AG10803 (cell line): ENCODE measurements around the gene HIPK2.
"Not testable (repeated sequence)": the region's sequence is repeated elsewhere in the genome, so short reads cannot be mapped to it uniquely, and the experiment has no call there.

Experiments used
- DNase-seq: peaks from one replicate; pipeline ENCODE4 v3.0.0; 2010; ENCODE audit warnings: low read depth
- H3K4me3 ChIP-seq: 2 replicates; pipeline ENCODE4 v1.5.1; 2011; ENCODE audit warnings: mild to moderate bottlenecking, low read length, control low read depth
- CTCF ChIP-seq: conservative IDR thresholded peaks from 2 replicates; pipeline ENCODE4 v1.5.1; 2011; ENCODE audit warnings: mild to moderate bottlenecking, low read length, control low read depth, inconsistent platforms

Gene HIPK2

GRCh38 chr7:139675127-139676125, 102.4 kb downstream of the HIPK2 start:
- H3K4me3 ChIP-seq: no peak overlapping the region
- TF ChIP-seq CTCF: no peak
- no peak for DNase-seq

GRCh38 chr7:139674752-139675126, 103.1 kb downstream of the HIPK2 start:
- no peak overlapping the region for H3K4me3 ChIP-seq
- TF ChIP-seq CTCF: no peak
- DNase-seq: no peak

- no peak for DNase-seq
- H3K4me3 ChIP-seq: no peak overlapping the region
- no peak for TF ChIP-seq CTCF
Observed at GRCh38 chr7:139674341-139674740, 103.5 kb downstream of the HIPK2 start.

GRCh38 chr7:139673762-139674161, 104.0 kb downstream of the HIPK2 start:
- DNase-seq: no peak
- no peak for TF ChIP-seq CTCF
- H3K4me3 ChIP-seq: no peak overlapping the region

- DNase-seq: no peak
- no peak overlapping the region for H3K4me3 ChIP-seq
Observed at GRCh38 chr7:139673230-139673629, 104.6 kb downstream of the HIPK2 start.

GRCh38 chr7:139671967-139672366, 105.8 kb downstream of the HIPK2 start:
- DNase-seq: no peak
- TF ChIP-seq CTCF: no peak
- H3K4me3 ChIP-seq: no peak overlapping the region

More at GRCh38 chr7:139673230-139673629, 104.6 kb downstream of the HIPK2 start:
- TF ChIP-seq CTCF: no peak

- not testable (repeated sequence) for DNase-seq, H3K4me3 ChIP-seq
Observed at GRCh38 chr7:139670662-139671061, 107.1 kb downstream of the HIPK2 start.
